BLaER1 (cell line): ENCODE measurements around the gene BNIP5.
A peak's percentile ranks its signal among the peaks of the same experiment; 100 is the strongest.

ENCODE experiments used
- H3K27ac ChIP-seq: shearing (Covaris generic); formaldehyde crosslinking; 2 replicates; pipeline ENCODE4 v1.8.1; 2022
- H3K27me3 ChIP-seq: shearing (Covaris generic); formaldehyde crosslinking; 2 replicates; pipeline ENCODE4 v1.8.1; 2022
- H3K36me3 ChIP-seq: shearing (Covaris generic); formaldehyde crosslinking; 2 replicates; pipeline ENCODE4 v1.8.1; 2022
- H3K4me1 ChIP-seq: shearing (Covaris generic); formaldehyde crosslinking; 2 replicates; pipeline ENCODE4 v1.8.1; 2022
- H3K4me2 ChIP-seq: shearing (Covaris generic); formaldehyde crosslinking; 2 replicates; pipeline ENCODE4 v1.8.1; 2022
- H3K4me3 ChIP-seq: shearing (Covaris generic); formaldehyde crosslinking; 2 replicates; pipeline ENCODE4 v1.8.1; 2022
- H3K9ac ChIP-seq: shearing (Covaris generic); formaldehyde crosslinking; 2 replicates; pipeline ENCODE4 v1.8.1; 2022
- H3K9me3 ChIP-seq: shearing (Covaris generic); formaldehyde crosslinking; 2 replicates; pipeline ENCODE4 v1.8.1; 2022
- H4K20me1 ChIP-seq: shearing (Covaris generic); formaldehyde crosslinking; 2 replicates; pipeline ENCODE4 v1.8.1; 2022
- Cebpa-rat ChIP-seq: shearing (Covaris generic); IDR thresholded peaks from 2 replicates; pipeline ENCODE4 v1.8.1; 2022

Gene BNIP5

GRCh38 chr6:36334832-36335459 is 1.7 kb downstream of the BNIP5 start:
- H3K27ac ChIP-seq, result no peak overlapping the region
- no peaks in the 10 kb centered on the region for H4K20me1 ChIP-seq
- no peak for TF ChIP-seq Cebpa-rat
- H3K4me1 ChIP-seq, result peaks cover 77% of the 10 kb centered on the region
- no peaks in the 10 kb centered on the region for H3K27me3 ChIP-seq
- no peak overlapping the region for H3K9ac ChIP-seq
- no peaks in the 10 kb centered on the region for H3K9me3 ChIP-seq
- H3K4me3 ChIP-seq, result no peak overlapping the region
- H3K4me2 ChIP-seq, result peak overlapping the region; percentile 83
- H3K36me3 ChIP-seq, result no peaks in the 10 kb centered on the region

- 0 out of 2 replicates have a peak overlapping the region, but pooled peaks have one; percentile 24 for H3K27ac ChIP-seq
- no peaks in the 10 kb centered on the region for H3K27me3 ChIP-seq
- peak overlapping the region; percentile 83 for H3K4me2 ChIP-seq
- H3K4me1 ChIP-seq, result peaks cover 83% of the 10 kb centered on the region
- TF ChIP-seq Cebpa-rat, result no peak
- no peaks in the 10 kb centered on the region for H3K9me3 ChIP-seq
- no peaks in the 10 kb centered on the region for H4K20me1 ChIP-seq
- no peak overlapping the region for H3K4me3 ChIP-seq
- no peak overlapping the region for H3K9ac ChIP-seq
- no peaks in the 10 kb centered on the region for H3K36me3 ChIP-seq
Observed at GRCh38 chr6:36333931-36334725, 2.6 kb downstream of the BNIP5 start.

GRCh38 chr6:36333171-36333895 is 3.4 kb downstream of the BNIP5 start:
- no peaks in the 10 kb centered on the region for H3K27me3 ChIP-seq
- no peak for TF ChIP-seq Cebpa-rat

GRCh38 chr6:36331381-36331780 is 5.3 kb downstream of the BNIP5 start:
- peak overlapping the region; percentile 8; the same call in 1 of the 2 replicates for H3K4me2 ChIP-seq
- no peak for TF ChIP-seq Cebpa-rat
- no peaks in the 10 kb centered on the region for H4K20me1 ChIP-seq
- peak overlapping the region; percentile 2; the same call in 1 of the 2 replicates for H3K27ac ChIP-seq
- no peak overlapping the region for H3K4me3 ChIP-seq
- H3K9ac ChIP-seq, result no peak overlapping the region
- no peaks in the 10 kb centered on the region for H3K9me3 ChIP-seq
- no peaks in the 10 kb centered on the region for H3K27me3 ChIP-seq
- H3K4me1 ChIP-seq, result peaks cover 85% of the 10 kb centered on the region
- no peaks in the 10 kb centered on the region for H3K36me3 ChIP-seq

More at GRCh38 chr6:36333171-36333895, 3.4 kb downstream of the BNIP5 start:
- Histone ChIP-seq H4K20me1 (no peaks in the 10 kb centered on the region), H3K9ac (no peak overlapping the region), H3K36me3 (no peaks in the 10 kb centered on the region), H3K4me3 (no peak overlapping the region), H3K4me1 (peaks cover 83% of the 10 kb centered on the region), H3K4me2 (peak overlapping the region; percentile 83), H3K9me3 (no peaks in the 10 kb centered on the region), H3K27ac (no peak overlapping the region)

- H3K9ac ChIP-seq, result 0 out of 2 replicates have a peak overlapping the region, but pooled peaks have one; percentile 6
- no peaks in the 10 kb centered on the region for H4K20me1 ChIP-seq
- H3K27ac ChIP-seq, result peak overlapping the region; percentile 57; the same call in 1 of the 2 replicates
- H3K36me3 ChIP-seq, result no peaks in the 10 kb centered on the region
- no peak overlapping the region for H3K4me3 ChIP-seq
- no peaks in the 10 kb centered on the region for H3K9me3 ChIP-seq
- peaks cover 95% of the 10 kb centered on the region for H3K4me1 ChIP-seq
- no peaks in the 10 kb centered on the region for H3K27me3 ChIP-seq
- peak overlapping the region; percentile 89 for H3K4me2 ChIP-seq
- TF ChIP-seq Cebpa-rat, result no peak
Observed at GRCh38 chr6:36330366-36330765, 6.3 kb downstream of the BNIP5 start.

- Histone ChIP-seq H3K4me2 (peak overlapping the region; percentile 89), H3K4me3 (no peak overlapping the region), H3K27ac (peak overlapping the region; percentile 57; the same call in 1 of the 2 replicates), H3K9ac (peak overlapping the region; percentile 6; the same call in 1 of the 2 replicates), H3K36me3 (no peaks in the 10 kb centered on the region), H3K27me3 (no peaks in the 10 kb centered on the region), H3K9me3 (no peaks in the 10 kb centered on the region), H3K4me1 (peaks cover 95% of the 10 kb centered on the region), H4K20me1 (no peaks in the 10 kb centered on the region)
- TF ChIP-seq Cebpa-rat, result no peak
Observed at GRCh38 chr6:36329798-36330291, 6.8 kb downstream of the BNIP5 start.

- H3K4me1 ChIP-seq, result peaks cover 95% of the 10 kb centered on the region
- peak overlapping the region; percentile 89 for H3K4me2 ChIP-seq
- no peaks in the 10 kb centered on the region for H3K9me3 ChIP-seq
- no peaks in the 10 kb centered on the region for H3K27me3 ChIP-seq
- no peak overlapping the region for H3K4me3 ChIP-seq
- TF ChIP-seq Cebpa-rat, result no peak
- no peak overlapping the region for H3K9ac ChIP-seq
- no peaks in the 10 kb centered on the region for H3K36me3 ChIP-seq
- H4K20me1 ChIP-seq, result no peaks in the 10 kb centered on the region
- no peak overlapping the region for H3K27ac ChIP-seq
Observed at GRCh38 chr6:36328600-36328999, 8.1 kb downstream of the BNIP5 start.

- Histone ChIP-seq H3K27me3 (no peaks in the 10 kb centered on the region), H3K4me2 (peak overlapping the region; percentile 89), H3K4me1 (peaks cover 95% of the 10 kb centered on the region), H3K27ac (no peak overlapping the region; the same call in 1 of the 2 replicates), H3K4me3 (no peak overlapping the region), H4K20me1 (no peaks in the 10 kb centered on the region), H3K9ac (no peak overlapping the region), H3K9me3 (no peaks in the 10 kb centered on the region), H3K36me3 (no peaks in the 10 kb centered on the region)
- no peak for TF ChIP-seq Cebpa-rat
Observed at GRCh38 chr6:36327919-36328236, 8.8 kb downstream of the BNIP5 start.

GRCh38 chr6:36327226-36327918 is 9.3 kb downstream of the BNIP5 start:
- Histone ChIP-seq H3K9me3 (no peaks in the 10 kb centered on the region), H3K4me2 (peak overlapping the region; percentile 89), H3K9ac (no peak overlapping the region; the same call in 1 of the 2 replicates), H3K27ac (peak overlapping the region; percentile 44; the same call in 1 of the 2 replicates), H4K20me1 (no peaks in the 10 kb centered on the region), H3K36me3 (no peaks in the 10 kb centered on the region), H3K4me1 (peaks cover 96% of the 10 kb centered on the region), H3K27me3 (no peaks in the 10 kb centered on the region), H3K4me3 (peak overlapping the region; percentile 2; the same call in 1 of the 2 replicates)
- no peak for TF ChIP-seq Cebpa-rat
